Osteoblast (primary cell): ENCODE data around the gene FAXDC2. TPM values are rescaled to one million over a fixed set of nuclear protein-coding genes. Genes with fewer than 3 reads are reported as not detected.

Experiments used
- DNase-seq: peaks from one replicate; pipeline ENCODE4 v3.0.0; 2011; ENCODE audit warnings: low spot score, mixed read lengths; ENCODE audit not compliant: insufficient read length; ENCODE audit errors: missing footprints
- H2AFZ ChIP-seq: 2 replicates; pipeline ENCODE4 v1.6.0; 2011; ENCODE audit warnings: mild to moderate bottlenecking, low read length
- H3K27ac ChIP-seq: 2 replicates; pipeline ENCODE4 v1.5.1; 2011; ENCODE audit warnings: mild to moderate bottlenecking, low read depth, low read length, moderate library complexity
- H3K27me3 ChIP-seq: 2 replicates; pipeline ENCODE4 v1.6.0; 2012; ENCODE audit warnings: mild to moderate bottlenecking, control low read depth, inconsistent platforms, low read length, moderate library complexity; ENCODE audit not compliant: insufficient read depth
- H3K36me3 ChIP-seq: 2 replicates; pipeline ENCODE4 v1.5.1; 2011; ENCODE audit warnings: mild to moderate bottlenecking, low read length, control low read depth, moderate library complexity; ENCODE audit not compliant: insufficient read depth
- H3K4me1 ChIP-seq: 2 replicates; pipeline ENCODE4 v1.5.1; 2011; ENCODE audit warnings: mild to moderate bottlenecking, low read length, control low read depth, moderate library complexity; ENCODE audit not compliant: insufficient read depth
- H3K4me2 ChIP-seq: 2 replicates; pipeline ENCODE4 v1.6.0; 2011; ENCODE audit warnings: mild to moderate bottlenecking, low read length; ENCODE audit not compliant: insufficient read depth
- H3K4me3 ChIP-seq: fragments of 200-600 bp; sonication (generic); 3 replicates; pipeline ENCODE4 v1.5.1; 2012; ENCODE audit warnings: mild to moderate bottlenecking, low read length, inconsistent platforms; ENCODE audit not compliant: insufficient read depth
- H3K79me2 ChIP-seq: 2 replicates; pipeline ENCODE4 v1.6.0; 2012; ENCODE audit warnings: mild to moderate bottlenecking, low read length, control low read depth, inconsistent platforms; ENCODE audit not compliant: insufficient read depth
- H3K9me3 ChIP-seq: 2 replicates; pipeline ENCODE4 v1.5.1; 2011; ENCODE audit warnings: low read depth, low read length, control low read depth
- H4K20me1 ChIP-seq: 2 replicates; pipeline ENCODE4 v1.6.0; 2012; ENCODE audit warnings: mild to moderate bottlenecking, low read length, control low read depth; ENCODE audit not compliant: insufficient read depth
- total RNA-seq: library from RNA; depleted of rRNA; stranded (reverse); fragments of >200 nt; gene quantifications from 2 replicates; pipeline ENCODE4 v1.2.3, GENCODE V29; 2012
- TF ChIP-seq, protein P1 (sequence below): IDR thresholded peaks from 2 replicates; pipeline ENCODE4 v1.5.1; 2011; ENCODE audit warnings: mild to moderate bottlenecking, low read depth, low read length, moderate library complexity; ENCODE audit errors: extremely low read depth

The FAXDC2 gene
- total RNA-seq, 1 donor = 13.8 TPM

DNA sequence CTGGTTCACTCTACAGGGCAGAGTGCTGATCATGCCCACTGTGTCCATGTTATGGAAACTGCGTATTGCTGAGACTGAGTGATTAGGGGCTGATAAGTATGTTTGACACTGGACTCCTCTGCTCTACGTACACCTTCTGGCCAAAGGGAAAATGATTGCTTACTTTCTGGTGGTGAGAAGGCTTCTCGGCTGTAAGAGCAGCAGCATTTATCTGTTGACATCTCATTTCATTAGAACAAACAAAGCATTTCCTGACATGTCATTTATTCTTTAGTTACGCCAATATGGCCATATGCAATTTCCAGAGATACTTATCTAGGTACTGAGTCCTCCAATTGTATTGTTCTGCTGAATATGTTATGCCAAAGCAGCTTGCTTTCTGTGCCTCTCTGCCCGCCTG is 5.6 kb downstream of the FAXDC2 start:
- Histone ChIP-seq H3K4me2 (no peak overlapping the region), H3K79me2 (no peaks in the 10 kb centered on the region), H4K20me1 (peaks cover 2% of the 10 kb centered on the region), H3K27ac (no peak overlapping the region), H2AFZ (no peak overlapping the region), H3K4me1 (peaks cover 6% of the 10 kb centered on the region), H3K4me3 (no peak overlapping the region), H3K36me3 (no peaks in the 10 kb centered on the region), H3K9me3 (no peaks in the 10 kb centered on the region), H3K27me3 (no peaks in the 10 kb centered on the region)
- TF ChIP-seq, protein P1, sequence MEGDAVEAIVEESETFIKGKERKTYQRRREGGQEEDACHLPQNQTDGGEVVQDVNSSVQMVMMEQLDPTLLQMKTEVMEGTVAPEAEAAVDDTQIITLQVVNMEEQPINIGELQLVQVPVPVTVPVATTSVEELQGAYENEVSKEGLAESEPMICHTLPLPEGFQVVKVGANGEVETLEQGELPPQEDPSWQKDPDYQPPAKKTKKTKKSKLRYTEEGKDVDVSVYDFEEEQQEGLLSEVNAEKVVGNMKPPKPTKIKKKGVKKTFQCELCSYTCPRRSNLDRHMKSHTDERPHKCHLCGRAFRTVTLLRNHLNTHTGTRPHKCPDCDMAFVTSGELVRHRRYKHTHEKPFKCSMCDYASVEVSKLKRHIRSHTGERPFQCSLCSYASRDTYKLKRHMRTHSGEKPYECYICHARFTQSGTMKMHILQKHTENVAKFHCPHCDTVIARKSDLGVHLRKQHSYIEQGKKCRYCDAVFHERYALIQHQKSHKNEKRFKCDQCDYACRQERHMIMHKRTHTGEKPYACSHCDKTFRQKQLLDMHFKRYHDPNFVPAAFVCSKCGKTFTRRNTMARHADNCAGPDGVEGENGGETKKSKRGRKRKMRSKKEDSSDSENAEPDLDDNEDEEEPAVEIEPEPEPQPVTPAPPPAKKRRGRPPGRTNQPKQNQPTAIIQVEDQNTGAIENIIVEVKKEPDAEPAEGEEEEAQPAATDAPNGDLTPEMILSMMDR = no peak
- DNase-seq = no peak

DNA sequence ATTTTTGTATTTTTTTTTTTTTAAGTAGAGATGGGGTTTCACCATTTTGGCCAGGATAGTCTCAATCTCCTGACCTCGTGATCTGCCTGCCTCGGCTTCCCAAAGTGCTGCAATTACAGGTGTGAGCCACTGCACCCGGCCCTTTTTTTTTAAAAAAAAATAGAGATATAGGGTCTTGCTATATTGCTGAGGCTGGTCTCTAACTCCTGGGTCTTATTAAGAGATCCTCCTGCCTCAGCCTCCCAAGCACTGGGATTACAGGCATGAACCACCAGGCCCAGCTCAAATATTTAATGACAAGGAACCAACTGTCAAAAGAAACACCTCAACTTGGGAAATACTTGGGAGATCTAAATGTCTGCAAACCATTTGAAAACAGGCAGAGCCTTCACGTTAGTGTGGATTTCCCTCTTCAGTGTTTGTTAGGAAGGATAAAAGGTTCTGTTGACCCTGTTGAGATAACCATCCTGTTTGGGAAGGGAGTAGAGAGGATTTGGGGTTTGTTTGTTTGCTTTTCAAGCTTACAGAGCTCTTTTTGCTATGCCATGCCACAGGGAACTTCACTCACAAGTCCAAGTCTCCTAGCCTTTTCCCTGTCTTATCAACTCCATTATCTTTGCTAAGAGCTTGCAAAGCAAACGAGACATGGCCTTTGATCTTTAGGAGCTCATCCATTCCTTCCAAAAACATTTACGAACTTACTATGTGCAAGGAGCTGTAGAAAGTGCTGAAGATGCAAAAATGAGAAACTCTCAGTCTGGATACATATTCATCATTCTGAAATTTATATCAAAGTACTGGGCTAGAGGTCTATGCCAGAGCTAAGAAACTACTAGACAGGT is 7.5 kb downstream of the FAXDC2 start:
- no peak overlapping the region for H3K4me3 ChIP-seq
- TF ChIP-seq, protein P1 = no peak
- H3K27ac ChIP-seq = no peak overlapping the region
- no peaks in the 10 kb centered on the region for H3K79me2 ChIP-seq
- peaks cover 2% of the 10 kb centered on the region for H4K20me1 ChIP-seq
- H3K36me3 ChIP-seq = peaks cover 3% of the 10 kb centered on the region
- DNase-seq = no peak
- H3K27me3 ChIP-seq = no peaks in the 10 kb centered on the region
- no peaks in the 10 kb centered on the region for H3K4me1 ChIP-seq
- H3K4me2 ChIP-seq = no peak overlapping the region
- no peak overlapping the region for H2AFZ ChIP-seq
- H3K9me3 ChIP-seq = no peaks in the 10 kb centered on the region

GRCh38 chr5:154841273-154841661 is 9.1 kb downstream of the FAXDC2 start:
- no peaks in the 10 kb centered on the region for H3K79me2 ChIP-seq
- no peak overlapping the region for H2AFZ ChIP-seq
- no peak overlapping the region for H3K4me2 ChIP-seq
- peaks cover 7% of the 10 kb centered on the region for H3K36me3 ChIP-seq
- no peaks in the 10 kb centered on the region for H3K4me1 ChIP-seq
- H3K27ac ChIP-seq = no peak overlapping the region
- H3K4me3 ChIP-seq = no peak overlapping the region
- H3K27me3 ChIP-seq = no peaks in the 10 kb centered on the region
- peak; percentile 27 for DNase-seq
- TF ChIP-seq, protein P1 = no peak
- H4K20me1 ChIP-seq = peaks cover 2% of the 10 kb centered on the region
- H3K9me3 ChIP-seq = no peaks in the 10 kb centered on the region

DNA sequence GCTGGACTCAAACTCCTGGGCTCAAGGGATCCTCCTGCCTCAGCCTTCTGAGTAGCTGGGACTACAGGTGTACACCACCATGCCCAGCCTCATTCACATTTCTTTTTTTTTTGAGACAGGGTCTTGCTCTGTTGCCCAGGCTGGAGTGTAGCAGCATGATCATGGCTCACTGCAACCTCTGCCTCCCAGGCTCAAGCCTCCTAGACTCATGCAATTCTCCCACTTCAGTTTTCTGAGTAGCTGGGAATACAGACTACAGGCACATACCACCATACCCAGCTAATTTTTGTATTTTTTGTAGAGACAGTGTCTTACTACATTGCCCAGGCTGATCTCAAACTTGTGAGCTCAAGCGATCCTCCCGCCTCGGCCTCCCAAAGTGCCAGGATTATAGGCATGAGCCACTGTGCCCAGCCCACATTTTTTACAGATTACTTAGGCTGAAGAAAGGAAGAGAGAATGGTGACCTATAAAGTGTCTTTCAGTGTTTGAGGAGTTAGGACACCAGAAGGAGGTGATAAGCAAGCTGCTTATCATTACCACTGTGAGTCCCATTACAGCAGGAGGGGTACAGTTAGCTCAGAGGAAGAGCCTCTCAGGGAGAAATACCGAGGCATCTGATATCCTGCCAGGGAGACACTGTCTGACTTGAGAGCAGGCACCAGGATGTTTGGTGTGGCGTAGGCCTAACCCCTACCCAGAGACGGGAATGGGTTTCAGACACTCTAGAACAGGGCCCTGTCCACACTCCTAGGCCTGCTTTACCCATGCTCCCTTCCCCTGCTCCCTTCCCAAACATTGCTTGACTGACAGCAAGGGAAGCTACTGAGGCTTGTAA is 9.7 kb downstream of the FAXDC2 start:
- TF ChIP-seq, protein P1 = no peak
- no peak overlapping the region for H3K4me3 ChIP-seq
- no peaks in the 10 kb centered on the region for H3K27me3 ChIP-seq
- H4K20me1 ChIP-seq = peaks cover 2% of the 10 kb centered on the region
- no peak overlapping the region for H3K27ac ChIP-seq
- no peak for DNase-seq
- H3K9me3 ChIP-seq = no peaks in the 10 kb centered on the region
- no peak overlapping the region for H3K4me2 ChIP-seq
- no peaks in the 10 kb centered on the region for H3K79me2 ChIP-seq
- H3K36me3 ChIP-seq = peaks cover 7% of the 10 kb centered on the region
- no peaks in the 10 kb centered on the region for H3K4me1 ChIP-seq
- H2AFZ ChIP-seq = no peak overlapping the region
